Lower lobe of right lung (tissue), 2 donors: ENCODE data around the gene WNT9A. TPM values are rescaled to one million over a fixed set of nuclear protein-coding genes. Genes with fewer than 3 reads are reported as not detected.

Experiments used
- ATAC-seq, 2 donors: fragments of 200-7000 bp; cut with Tn5 transposase; one replicate each; pipeline ENCODE4 v1.9.1; 2020 to 2022; ENCODE audit warnings: mild to moderate bottlenecking in 2 of 2, moderate library complexity in 2 of 2
- DNase-seq: peaks from one replicate; pipeline ENCODE4 v3.0.0-alpha.2; 2020
- H3K27ac ChIP-seq: fragments of 200-600 bp; one replicate; pipeline ENCODE4 v1.8.0; 2022
- H3K27me3 ChIP-seq: fragments of 200-600 bp; one replicate; pipeline ENCODE4 v1.8.0; 2022; ENCODE audit warnings: low read depth
- H3K36me3 ChIP-seq: fragments of 200-600 bp; one replicate; pipeline ENCODE4 v1.8.0; 2022; ENCODE audit warnings: mild to moderate bottlenecking
- H3K4me1 ChIP-seq: fragments of 200-600 bp; one replicate; pipeline ENCODE4 v1.8.0; 2022
- H3K4me3 ChIP-seq: fragments of 200-600 bp; one replicate; pipeline ENCODE4 v1.8.0; 2022; ENCODE audit warnings: mild to moderate bottlenecking
- H3K9me3 ChIP-seq: fragments of 200-600 bp; one replicate; pipeline ENCODE4 v1.8.0; 2022
- intact Hi-C: fragments of 100-400 bp; cut with DNase I; formaldehyde crosslinking; loops from one replicate; pipeline ENCODE4 v1.11.0; 2022
- total RNA-seq: library from RNA; stranded (reverse); fragmentation: NEBNext Ultra II Directional; extraction: Animal tissue kit (Norgen Biotek cat#: 25700); gene quantifications from one replicate; pipeline ENCODE4 v1.2.1, GENCODE V29; 2021
- TF ChIP-seq, protein P1 (sequence below): fragments of 200-600 bp; IDR thresholded peaks from one replicate; pipeline ENCODE4 v1.8.0; 2022; ENCODE audit warnings: antibody characterized with exemption, mild to moderate bottlenecking
- donor health status: DM: no; HTN: yes; CAD: no; lungs with severe emphysema.

WNT9A gene
- total RNA-seq, 1 donor from 2014 or later, result 7.0 TPM

DNA sequence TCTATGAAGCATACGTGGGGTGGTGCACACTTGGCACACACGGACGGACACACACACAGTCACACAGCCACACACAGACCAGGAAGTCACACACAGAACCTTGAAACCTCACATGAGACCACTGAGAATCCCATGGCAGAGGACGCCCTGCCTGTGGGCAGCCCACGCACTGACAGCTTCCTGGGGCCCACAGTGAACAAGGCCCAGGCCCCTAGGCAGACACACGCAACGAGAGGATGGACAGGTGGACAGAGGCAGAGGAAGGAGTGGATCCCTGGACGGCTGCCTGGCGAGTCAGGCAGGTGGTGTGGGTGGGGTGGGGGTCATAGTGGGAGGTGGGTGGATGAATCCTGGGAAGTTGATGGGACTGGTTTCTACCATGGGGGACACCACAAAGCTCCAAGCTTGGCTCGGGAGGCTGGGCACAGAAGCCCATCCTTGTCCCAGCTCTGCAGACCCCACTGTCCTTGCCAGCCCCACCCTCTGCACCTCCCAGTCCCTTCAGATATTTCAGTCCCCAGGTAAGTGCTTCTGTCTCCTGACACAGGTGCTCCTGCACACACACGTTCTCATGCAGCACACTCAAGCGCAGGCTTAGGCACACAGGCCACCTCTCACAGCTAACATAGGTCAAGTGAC lies 49.1 kb downstream of the WNT9A start:
- Histone ChIP-seq H3K27ac (no peak overlapping the region), H3K4me3 (no peak overlapping the region), H3K4me1 (no peaks in the 10 kb centered on the region), H3K9me3 (no peaks in the 10 kb centered on the region), H3K27me3 (no peaks in the 10 kb centered on the region), H3K36me3 (no peaks in the 10 kb centered on the region)
- TF ChIP-seq, protein P1, sequence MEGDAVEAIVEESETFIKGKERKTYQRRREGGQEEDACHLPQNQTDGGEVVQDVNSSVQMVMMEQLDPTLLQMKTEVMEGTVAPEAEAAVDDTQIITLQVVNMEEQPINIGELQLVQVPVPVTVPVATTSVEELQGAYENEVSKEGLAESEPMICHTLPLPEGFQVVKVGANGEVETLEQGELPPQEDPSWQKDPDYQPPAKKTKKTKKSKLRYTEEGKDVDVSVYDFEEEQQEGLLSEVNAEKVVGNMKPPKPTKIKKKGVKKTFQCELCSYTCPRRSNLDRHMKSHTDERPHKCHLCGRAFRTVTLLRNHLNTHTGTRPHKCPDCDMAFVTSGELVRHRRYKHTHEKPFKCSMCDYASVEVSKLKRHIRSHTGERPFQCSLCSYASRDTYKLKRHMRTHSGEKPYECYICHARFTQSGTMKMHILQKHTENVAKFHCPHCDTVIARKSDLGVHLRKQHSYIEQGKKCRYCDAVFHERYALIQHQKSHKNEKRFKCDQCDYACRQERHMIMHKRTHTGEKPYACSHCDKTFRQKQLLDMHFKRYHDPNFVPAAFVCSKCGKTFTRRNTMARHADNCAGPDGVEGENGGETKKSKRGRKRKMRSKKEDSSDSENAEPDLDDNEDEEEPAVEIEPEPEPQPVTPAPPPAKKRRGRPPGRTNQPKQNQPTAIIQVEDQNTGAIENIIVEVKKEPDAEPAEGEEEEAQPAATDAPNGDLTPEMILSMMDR, result no peak
- intact Hi-C loops, result no loop called here
- peak; percentile 32 for DNase-seq
- ATAC-seq, result no peak

DNA sequence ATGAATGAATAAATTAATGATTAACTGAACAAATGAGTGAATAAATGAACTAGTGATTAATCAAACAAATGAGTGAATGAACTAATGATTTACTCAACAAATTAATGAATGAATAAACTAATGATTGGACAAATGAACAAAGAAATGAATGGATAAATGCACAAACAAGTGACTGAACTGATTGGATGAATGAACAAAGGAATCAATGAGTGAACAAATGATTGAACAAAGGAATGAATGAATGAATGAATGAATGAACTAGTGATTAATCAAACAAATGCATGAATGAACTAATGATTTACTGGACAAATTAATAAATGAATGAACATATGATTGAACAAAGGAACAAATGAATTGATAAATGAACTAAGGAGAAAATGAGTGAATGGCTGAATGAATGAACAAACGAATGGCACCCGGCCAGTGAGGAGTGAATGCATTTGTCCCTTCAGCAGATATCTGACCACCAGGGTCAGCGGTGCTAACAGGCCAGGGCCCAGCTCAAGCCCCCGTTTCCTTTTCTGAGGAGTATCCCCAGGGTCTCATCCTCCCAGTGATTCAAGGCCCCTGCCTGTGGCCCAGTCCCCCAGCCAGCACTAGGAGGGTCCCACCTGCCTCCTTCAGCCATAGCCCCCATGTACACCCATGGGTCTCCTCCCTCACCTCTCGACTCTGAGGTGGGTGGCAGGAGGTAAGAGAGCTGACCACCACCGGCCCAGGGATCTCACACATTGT lies 49.9 kb downstream of the WNT9A start:
- intact Hi-C loops, result no loop called here
- peak; percentile 35 for DNase-seq
- H3K9me3 ChIP-seq, result no peaks in the 10 kb centered on the region
- TF ChIP-seq, protein P1, result no peak
- no peak overlapping the region for H3K27ac ChIP-seq
- ATAC-seq, result no peak
- no peaks in the 10 kb centered on the region for H3K4me1 ChIP-seq
- no peaks in the 10 kb centered on the region for H3K36me3 ChIP-seq
- no peaks in the 10 kb centered on the region for H3K27me3 ChIP-seq
- H3K4me3 ChIP-seq, result no peak overlapping the region

DNA sequence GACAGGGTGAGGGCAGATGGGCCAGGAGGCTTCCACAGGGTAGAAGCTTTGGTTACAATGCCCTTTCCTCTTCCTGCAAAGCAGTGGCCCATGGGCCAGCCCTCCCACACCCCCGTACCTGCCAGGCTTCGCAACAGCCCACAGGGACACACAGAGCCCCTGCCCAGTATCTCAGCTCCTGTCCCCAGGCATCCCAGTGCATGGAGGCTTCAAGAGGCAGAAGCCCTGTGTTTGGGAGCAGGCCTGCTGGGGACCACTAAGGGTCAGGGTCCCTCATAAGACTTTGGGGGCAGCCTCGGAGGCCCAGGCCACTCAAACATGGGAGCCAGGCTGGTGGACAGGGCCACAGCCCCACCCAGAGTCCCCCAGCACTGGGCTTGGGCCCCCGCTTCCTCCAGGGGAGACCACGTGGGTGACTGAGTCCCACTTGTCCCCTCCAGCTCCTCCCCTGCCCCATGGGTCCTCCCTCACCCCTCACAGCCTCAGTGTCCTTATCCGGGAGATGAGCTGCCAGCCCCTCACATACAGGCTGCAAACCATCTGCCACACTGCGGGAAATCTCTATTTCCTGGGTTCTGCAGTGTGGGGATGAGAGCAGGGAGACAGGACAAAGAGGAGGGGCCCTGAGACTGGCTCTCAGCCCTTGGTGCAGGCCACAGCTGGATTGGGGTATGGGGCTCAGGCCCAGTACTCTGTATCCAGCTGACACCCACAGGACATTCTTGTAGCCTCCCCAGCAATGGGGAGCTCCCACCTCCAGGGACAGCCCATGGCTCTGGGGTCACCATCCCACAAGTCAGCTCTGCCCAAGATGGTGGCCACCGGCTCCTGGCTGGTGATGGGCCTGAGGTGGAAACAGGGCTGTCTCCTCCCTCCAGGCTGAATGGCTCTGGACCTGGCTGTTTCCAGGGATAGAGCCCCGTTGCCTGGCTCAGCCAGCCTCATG lies 50.7 kb downstream of the WNT9A start:
- Histone ChIP-seq H3K36me3 (no peaks in the 10 kb centered on the region), H3K9me3 (no peaks in the 10 kb centered on the region), H3K27ac (no peak overlapping the region), H3K4me1 (no peaks in the 10 kb centered on the region), H3K4me3 (no peak overlapping the region), H3K27me3 (no peaks in the 10 kb centered on the region)
- intact Hi-C loops, result no loop called here
- DNase-seq, result peak; percentile 24
- TF ChIP-seq, protein P1, result no peak
- no peak for ATAC-seq

DNA sequence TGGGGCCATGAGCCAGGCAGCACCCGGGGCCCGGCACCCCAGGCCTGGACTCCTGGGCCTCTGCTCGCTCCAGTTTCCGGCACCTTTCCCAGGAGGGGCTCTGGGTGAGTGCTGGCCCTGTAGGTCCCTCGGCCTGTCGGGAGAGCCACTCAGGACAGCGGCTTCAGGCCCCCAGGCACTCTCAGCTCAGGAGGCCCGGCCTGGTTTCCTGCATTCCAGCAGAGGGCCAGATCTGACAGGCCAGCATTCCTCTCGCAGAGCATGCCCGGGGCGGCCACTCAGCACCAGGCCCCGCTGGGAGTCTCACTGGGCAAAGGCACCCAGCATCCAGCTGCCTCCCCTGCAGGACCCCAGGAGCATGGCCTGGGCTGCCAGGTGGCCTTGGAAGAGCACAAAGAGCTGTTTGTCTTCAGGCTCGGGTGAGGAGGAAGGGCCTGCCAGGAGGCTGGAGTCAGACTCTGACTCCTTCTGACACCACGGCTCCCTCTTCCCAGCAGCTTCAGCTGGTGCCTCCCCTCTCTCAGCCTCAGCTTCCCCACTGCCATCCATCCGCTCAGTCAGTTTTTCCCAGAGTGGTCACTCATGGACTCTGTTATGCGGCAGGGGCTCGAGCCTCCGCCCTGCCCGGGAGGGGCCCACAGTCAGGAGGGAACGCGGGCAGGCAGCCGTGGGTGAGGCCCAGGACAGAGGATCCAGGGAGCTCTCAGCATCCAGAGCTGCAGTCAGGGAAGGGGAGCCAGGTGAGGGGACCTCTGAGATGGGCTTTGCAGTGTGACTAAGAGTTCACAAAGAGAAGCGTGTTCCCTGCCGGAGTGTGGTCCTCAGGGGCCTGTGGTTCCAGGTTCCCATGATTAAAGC lies 51.7 kb downstream of the WNT9A start:
- Histone ChIP-seq H3K4me1 (no peaks in the 10 kb centered on the region), H3K36me3 (no peaks in the 10 kb centered on the region), H3K4me3 (no peak overlapping the region), H3K9me3 (no peaks in the 10 kb centered on the region), H3K27me3 (no peaks in the 10 kb centered on the region), H3K27ac (no peak overlapping the region)
- TF ChIP-seq, protein P1, result no peak
- peak; percentile 47 for DNase-seq
- ATAC-seq, result peak; percentile 23 to 42
- intact Hi-C loops, result no loop called here
